SK-N-SH (cell line): ENCODE data around the gene LUC7L3. TPM values are rescaled to one million over a fixed set of nuclear protein-coding genes. Genes with fewer than 3 reads are reported as not detected.

ENCODE experiments used
- CTCF ChIA-PET: fragments of 300-600, 350-600 bp; formaldehyde crosslinking; extraction: SDS; loops from one replicate; lab custom pipeline; 2021; lab: Yijun Ruan, JAX
- POLR2A ChIA-PET: fragments of 350-600 bp; sonication (Branson Sonifier 250); formaldehyde crosslinking; extraction: SDS; loops from one replicate; lab custom pipeline; 2020; ENCODE audit warnings: antibody characterized with exemption, inconsistent platforms; lab: Yijun Ruan, JAX
- DNase-seq: peaks from one replicate; pipeline ENCODE4 v3.0.0; 2012
- H2AFZ ChIP-seq: fragments of 200-600 bp; sonication (generic); 2 replicates; pipeline ENCODE4 v1.8.1; 2016; ENCODE audit warnings: antibody characterized with exemption, mild to moderate bottlenecking, low read depth
- H3F3A ChIP-seq: fragments of 200-600 bp; sonication (generic); replicated peaks from 2 replicates; pipeline ENCODE3; 2016; ENCODE audit warnings: antibody characterized with exemption, mild to moderate bottlenecking; ENCODE audit not compliant: insufficient read depth
- H3K27ac ChIP-seq, 2 experiments: fragments of 200-500 bp in 1 of 2; fragments of 200-600 bp in 1 of 2; sonication (Bioruptor generic) in 1 of 2; sonication (generic), shearing (Covaris generic) in 1 of 2; 2 replicates each; pipeline versions ENCODE4 v1.5.1 to v1.6.1; 2014 to 2016; ENCODE audit warnings: low read depth in 2 of 2, inconsistent platforms in 1 of 2, low read length in 1 of 2, mild to moderate bottlenecking in 1 of 2, mixed read lengths in 1 of 2
- H3K27me3 ChIP-seq: fragments of 200-600 bp; sonication (generic), shearing (Covaris generic); 2 replicates; pipeline ENCODE4 v1.6.1; 2016; ENCODE audit warnings: mixed run types; ENCODE audit not compliant: insufficient read depth
- H3K36me3 ChIP-seq, 2 experiments: fragments of 200-500 bp in 1 of 2; fragments of 200-600 bp in 1 of 2; sonication (Bioruptor generic) in 1 of 2; sonication (generic) in 1 of 2; replicated peaks in 1 of 2; 2 replicates each; pipeline versions ENCODE3 to v1.5.1; 2014 to 2016; ENCODE audit warnings: low read length in 1 of 2, mild to moderate bottlenecking in 1 of 2; ENCODE audit not compliant: insufficient read depth in 2 of 2, control insufficient read depth in 1 of 2
- H3K4me1 ChIP-seq, 2 experiments: fragments of 200-500 bp in 1 of 2; fragments of 200-600 bp in 1 of 2; sonication (Bioruptor generic) in 1 of 2; sonication (generic), shearing (Covaris generic) in 1 of 2; 2 replicates each; pipeline versions ENCODE4 v1.5.1 to v1.6.1; 2014 to 2016; ENCODE audit warnings: low read depth in 1 of 2, low read length in 1 of 2, mixed run types in 1 of 2; ENCODE audit not compliant: insufficient read depth in 2 of 2, control insufficient read depth in 1 of 2
- H3K4me2 ChIP-seq: fragments of 200-600 bp; sonication (generic), shearing (Covaris generic); 2 replicates; pipeline ENCODE4 v1.6.1; 2017; ENCODE audit warnings: mixed run types
- H3K4me3 ChIP-seq, 2 experiments: fragments of 200-500 bp in 1 of 2; fragments of 200-600 bp in 1 of 2; sonication (Bioruptor generic) in 1 of 2; sonication (generic), shearing (Covaris generic) in 1 of 2; 2 replicates each; pipeline versions ENCODE4 v1.5.1 to v1.8.1; 2014 to 2016; ENCODE audit warnings: low read depth in 2 of 2, inconsistent platforms in 1 of 2, low read length in 1 of 2, mild to moderate bottlenecking in 1 of 2, mixed read lengths in 1 of 2, moderate library complexity in 1 of 2
- H3K79me2 ChIP-seq: fragments of 200-600 bp; sonication (generic); 2 replicates; pipeline ENCODE4 v1.8.1; 2017; ENCODE audit warnings: mild to moderate bottlenecking; ENCODE audit not compliant: insufficient read depth
- H3K9ac ChIP-seq: fragments of 200-600 bp; sonication (generic); 2 replicates; pipeline ENCODE4 v1.6.1; 2017; ENCODE audit warnings: mixed run types
- H3K9me2 ChIP-seq: fragments of 200-600 bp; sonication (generic); 2 replicates; pipeline ENCODE4 v1.6.1; 2017; ENCODE audit warnings: mixed run types
- H3K9me3 ChIP-seq: fragments of 200-600 bp; sonication (generic); 2 replicates; pipeline ENCODE4 v1.6.1; 2017; ENCODE audit warnings: mixed run types, mild to moderate bottlenecking, moderate library complexity
- H4K20me1 ChIP-seq: fragments of 200-600 bp; sonication (generic); 2 replicates; pipeline ENCODE4 v1.6.1; 2017; ENCODE audit warnings: mild to moderate bottlenecking, mixed run types; ENCODE audit not compliant: insufficient read depth
- CHD2 ChIP-seq: fragments of 150-350 bp; IDR thresholded peaks from 2 replicates; pipeline ENCODE4 v1.6.1; 2018; ENCODE audit warnings: low read length; ENCODE audit not compliant: partially characterized antibody
- ELF1 ChIP-seq: IDR thresholded peaks from 2 replicates; pipeline ENCODE4 v1.4.0; 2012
- EP300 ChIP-seq, 2 experiments: IDR thresholded peaks; 2 replicates each; pipeline versions ENCODE4 v1.4.0 to v1.6.1; 2012; ENCODE audit warnings: borderline replicate concordance in 1 of 2, low read depth in 1 of 2, low read length in 1 of 2
- FOSL2 ChIP-seq: IDR thresholded peaks from 2 replicates; pipeline ENCODE4 v1.4.0; 2012; ENCODE audit warnings: low read depth, mild to moderate bottlenecking, moderate library complexity, borderline replicate concordance
- FOXM1 ChIP-seq: IDR thresholded peaks from 2 replicates; pipeline ENCODE4 v1.4.0; 2012; ENCODE audit warnings: low read depth, mild to moderate bottlenecking
- GABPA ChIP-seq: IDR thresholded peaks from 2 replicates; pipeline ENCODE4 v1.4.0; 2012; ENCODE audit warnings: low read depth, mild to moderate bottlenecking
- GATA2 ChIP-seq: sonication (generic); formaldehyde crosslinking; IDR thresholded peaks from 2 replicates; pipeline ENCODE4 v1.5.0; 2020; ENCODE audit warnings: mild to moderate bottlenecking, missing genetic modification reagents
- IRF3 ChIP-seq: fragments of 150-350 bp; IDR thresholded peaks from 2 replicates; pipeline ENCODE4 v1.6.1; 2016; ENCODE audit warnings: mild to moderate bottlenecking, low read depth, low read length
- MAX ChIP-seq: IDR thresholded peaks from 2 replicates; pipeline ENCODE4 v1.4.0; 2012; ENCODE audit warnings: low read depth
- MXI1 ChIP-seq: IDR thresholded peaks from 2 replicates; pipeline ENCODE4 v1.6.1; 2012; ENCODE audit warnings: mild to moderate bottlenecking, low read depth, low read length, improper control_type of control experiment
- NFIC ChIP-seq: IDR thresholded peaks from 2 replicates; pipeline ENCODE4 v1.4.0; 2012; ENCODE audit warnings: borderline replicate concordance
- PBX3 ChIP-seq: IDR thresholded peaks from 2 replicates; pipeline ENCODE4; 2012
- RCOR1 ChIP-seq: fragments of 150-350 bp; IDR thresholded peaks from 2 replicates; pipeline ENCODE4 v1.6.1; 2017; ENCODE audit warnings: antibody characterized with exemption, low read length
- REST ChIP-seq: IDR thresholded peaks from 2 replicates; pipeline ENCODE4 v1.6.1; 2012; ENCODE audit warnings: mild to moderate bottlenecking, low read depth, low read length, moderate library complexity
- RFX5 ChIP-seq: IDR thresholded peaks from 2 replicates; pipeline ENCODE4 v1.6.1; 2012; ENCODE audit warnings: mild to moderate bottlenecking, improper control_type of control experiment, low read length
- SMC3 ChIP-seq: IDR thresholded peaks from 2 replicates; pipeline ENCODE4 v1.6.1; 2012; ENCODE audit warnings: low read depth, low read length, improper control_type of control experiment
- TAF1 ChIP-seq: IDR thresholded peaks from 2 replicates; pipeline ENCODE4 v1.6.1; 2012; ENCODE audit warnings: low read depth, mild to moderate bottlenecking, low read length, moderate library complexity, borderline replicate concordance
- USF1 ChIP-seq: IDR thresholded peaks from 2 replicates; pipeline ENCODE4 v1.4.0; 2012; ENCODE audit warnings: low read depth, borderline replicate concordance
- ZBTB33 ChIP-seq: IDR thresholded peaks from 2 replicates; pipeline ENCODE4 v1.4.0; 2012; ENCODE audit warnings: low read depth, borderline replicate concordance
- WGBS: methylation state at CpG from one replicate; pipeline ENCODE4 v1.1.6; 2017; ENCODE audit warnings: low lambda C conversion rate; 5-methylcytosine and 5-hydroxymethylcytosine counted together
- polyA plus RNA-seq, 3 experiments: library from polyadenylated mRNA; depleted of rRNA; stranded (reverse); fragments of >200 nt; gene quantifications; 2 replicates each; pipeline ENCODE4 v1.2.3, GENCODE V29; 2012

The LUC7L3 gene
- polyA plus RNA-seq, 1 of the 3 experiments (the other 2 are of a cell fraction): 154 TPM

GRCh38 chr17:50762177-50762576, 42.8 kb downstream of the LUC7L3 start:
- H4K20me1 ChIP-seq: no peaks in the 10 kb centered on the region
- H3K9ac ChIP-seq: no peak overlapping the region
- H3F3A ChIP-seq: peaks cover 5% of the 10 kb centered on the region
- CTCF ChIA-PET: interaction anchor here (1.0 to 8.7 kb wide), 6 partner anchors 8 to 211 kb away, joined by 3 to 95 read pairs (median 8); no protein-coding TSS in a partner anchor
- H3K4me1 ChIP-seq: peaks cover 0 to 24% of the 10 kb centered on the region in 2 experiments; a peak in 2 of 4 replicates
- H3K9me3 ChIP-seq: no peaks in the 10 kb centered on the region
- POLR2A ChIA-PET: no interaction called here
- no peak for DNase-seq
- no peaks in the 10 kb centered on the region for H3K27me3 ChIP-seq
- no peak overlapping the region for H3K4me3 ChIP-seq
- no peaks in the 10 kb centered on the region for H3K79me2 ChIP-seq
- 79% methylated on average over 2 of the region's 2 CpGs for WGBS
- no peak overlapping the region for H3K4me2 ChIP-seq
- no peak overlapping the region for H3K27ac ChIP-seq
- H2AFZ ChIP-seq: no peak overlapping the region
- H3K36me3 ChIP-seq: no peaks in the 10 kb centered on the region
- H3K9me2 ChIP-seq: no peaks in the 10 kb centered on the region
- no peak for TF ChIP-seq GABPA
- no peak for TF ChIP-seq SMC3
- TF ChIP-seq REST: no peak
- TF ChIP-seq MXI1: no peak
- TF ChIP-seq TAF1: no peak
- no peak for TF ChIP-seq GATA2
- no peak for TF ChIP-seq USF1
- TF ChIP-seq NFIC: no peak
- no peak for TF ChIP-seq MAX
- TF ChIP-seq FOSL2: no peak
- no peak for TF ChIP-seq FOXM1
- TF ChIP-seq PBX3: no peak
- TF ChIP-seq ELF1: no peak
- TF ChIP-seq RFX5: no peak
- TF ChIP-seq IRF3: no peak
- no peak for TF ChIP-seq RCOR1
- no peak for TF ChIP-seq EP300 (IDR thresholded peaks at IDR 0.05; ENCODE audit: borderline replicate concordance in 1 of 2, low read depth in 1 of 2, low read length in 1 of 2)
- TF ChIP-seq ZBTB33: no peak
- TF ChIP-seq CHD2: no peak
